Spleen (tissue), 11 donors: ENCODE results near the gene CFAP57. TPM values are rescaled to one million over a fixed set of nuclear protein-coding genes. Genes with fewer than 3 reads are reported as not detected.

Source experiments
- DNase-seq: peaks from one replicate; pipeline ENCODE4 v3.0.0-alpha.2; 2020
- H3K27ac ChIP-seq, 8 donors: fragments of 200-600 bp; sonication (generic) in 7 of 8; 1 replicate in 4 of 8; 2 replicates in 4 of 8; pipeline versions ENCODE4 v1.5.0 to v1.8.0; 2016 to 2021; ENCODE audit warnings: inconsistent platforms in 4 of 8, mild to moderate bottlenecking in 4 of 8, moderate library complexity in 1 of 8
- H3K27me3 ChIP-seq, 7 donors: fragments of 200-600 bp; sonication (generic) in 6 of 7; replicated peaks in 1 of 7; 1 replicate in 4 of 7; 2 replicates in 3 of 7; pipeline versions ENCODE4 v1.5.0 to v1.8.0; 2016 to 2021; ENCODE audit warnings: inconsistent platforms in 3 of 7, mild to moderate bottlenecking in 1 of 7
- H3K36me3 ChIP-seq, 6 donors: fragments of 200-600 bp; sonication (generic) in 5 of 6; 1 replicate in 4 of 6; 2 replicates in 2 of 6; pipeline versions ENCODE4 v1.5.0 to v1.8.0; 2016 to 2021; ENCODE audit warnings: inconsistent platforms in 2 of 6
- H3K4me1 ChIP-seq, 6 donors: fragments of 200-600 bp; sonication (generic) in 5 of 6; 1 replicate in 3 of 6; 2 replicates in 3 of 6; pipeline versions ENCODE4 v1.5.0 to v1.8.0; 2016 to 2021; ENCODE audit warnings: inconsistent platforms in 3 of 6
- H3K4me3 ChIP-seq, 8 donors: fragments of 200-600 bp; sonication (generic) in 7 of 8; 1 replicate in 4 of 8; 2 replicates in 4 of 8; pipeline versions ENCODE4 v1.5.0 to v1.8.0; 2016 to 2021; ENCODE audit warnings: inconsistent platforms in 4 of 8, mild to moderate bottlenecking in 4 of 8, moderate library complexity in 2 of 8
- H3K9me3 ChIP-seq, 8 donors: fragments of 200-600 bp; sonication (generic) in 7 of 8; 1 replicate in 4 of 8; 2 replicates in 4 of 8; pipeline versions ENCODE4 v1.5.0 to v1.8.0; 2016 to 2021; ENCODE audit warnings: inconsistent platforms in 4 of 8
- CTCF ChIP-seq, 11 experiments: fragments of 200-600 bp in 7 of 11; fragments of 450-650 bp in 4 of 11; sonication (generic) in 4 of 11; IDR thresholded peaks in 8 of 11; conservative IDR thresholded peaks in 3 of 11; 1 replicate in 7 of 11; 2 replicates in 4 of 11; pipeline versions ENCODE4 v1.4.0 to v1.8.0; 2016 to 2021; ENCODE audit warnings: antibody characterized with exemption in 11 of 11, inconsistent platforms in 4 of 11, mild to moderate bottlenecking in 1 of 11
- POLR2A ChIP-seq, 3 donors: fragments of 450-650 bp; IDR thresholded peaks; one replicate each; pipeline ENCODE4 v1.5.1; 2017; ENCODE audit warnings: antibody characterized with exemption in 3 of 3, mild to moderate bottlenecking in 1 of 3
- POLR2AphosphoS5 ChIP-seq, 3 donors: sonication (generic); formaldehyde crosslinking; IDR thresholded peaks; one replicate each; pipeline ENCODE4 v1.5.1; 2017; ENCODE audit warnings: antibody characterized with exemption in 3 of 3
- WGBS, 5 donors: extraction: QIAGEN DNeasy Blood & Tissue Kit in 3 of 5; methylation state at CpG; one replicate each; pipeline versions ENCODE4 v1.1.5 to v1.1.7; 2013 to 2018; 5-methylcytosine and 5-hydroxymethylcytosine counted together
- intact Hi-C: fragments of 100-400 bp; cut with DNase I; formaldehyde crosslinking; loops from one replicate; pipeline ENCODE4 v1.15.0; 2023; ENCODE audit warnings: low total_unique reads
- polyA plus RNA-seq, 3 donors: library from polyadenylated mRNA; stranded (reverse); fragments of 200-250 nt; gene quantifications; one replicate each; pipeline ENCODE4 v1.2.1, GENCODE V29; 2013
- total RNA-seq, 7 donors: library from RNA; depleted of rRNA in 3 of 7; stranded (reverse); fragments of >200 nt in 3 of 7; fragmentation: NEBNext Ultra II Directional in 4 of 7; extraction: Animal tissue kit (Norgen Biotek cat#: 25700) in 4 of 7; gene quantifications; one replicate each; pipeline versions ENCODE4 v1.1.0 to v1.2.1, GENCODE V29; 2016 to 2021
- donor health status: healthy with polysubstance abuse.
- donor health status: DM: no; HTN: no; CAD: no; lungs with moderate emphysema.
- donor health status: DM: no; HTN: no; CAD: no.
- donor health status: Bipolar disorder and iron deficiency.
- donor health status: healthy.
- donor health status: DM: no; HTN: no; CAD: no.
- donor health status: DM: yes; HTN: yes; CAD: no.

CFAP57 gene
- total and polyA plus RNA-seq, 10 donors, result 0.03 to 0.07 (median 0.05) TPM; not detected in 7

- Histone ChIP-seq H3K27ac (no peak overlapping the region), H3K36me3 (no peaks in the 10 kb centered on the region), H3K9me3 (no peaks in the 10 kb centered on the region), H3K4me3 (no peak overlapping the region), H3K4me1 (no peaks in the 10 kb centered on the region), H3K27me3 (peaks cover 0 to 23% (median 0%) of the 10 kb centered on the region in 7 donors)
- WGBS, 5 donors, result 81 to 86% (median 86%) methylated on average over 7 of the region's 7 CpGs
- DNase-seq, result no peak
- intact Hi-C loops, result no loop called here
- no peak for TF ChIP-seq CTCF (IDR thresholded peaks at IDR 0.05 in 8 of 11, conservative IDR thresholded peaks at IDR 0.05 in 3 of 11)
- TF ChIP-seq POLR2AphosphoS5 (IDR thresholded peaks at IDR 0.05), result no peak
- TF ChIP-seq POLR2A (IDR thresholded peaks at IDR 0.05), result no peak
Observed at GRCh38 chr1:43156026-43156425, 16.1 kb upstream of the CFAP57 start.

- Histone ChIP-seq H3K4me3 (no peak overlapping the region), H3K27me3 (no peaks in the 10 kb centered on the region), H3K36me3 (peaks cover 4 to 79% (median 64%) of the 10 kb centered on the region in 6 donors), H3K27ac (no peak overlapping the region), H3K9me3 (no peaks in the 10 kb centered on the region), H3K4me1 (peaks cover 0 to 4% (median 1%) of the 10 kb centered on the region in 6 donors)
- TF ChIP-seq POLR2A (IDR thresholded peaks at IDR 0.05) (no peak), CTCF (IDR thresholded peaks at IDR 0.05 in 8 of 11, conservative IDR thresholded peaks at IDR 0.05 in 3 of 11) (no peak), POLR2AphosphoS5 (IDR thresholded peaks at IDR 0.05) (no peak)
- DNase-seq, result no peak
- intact Hi-C loops, result no loop called here
- 89 to 99% (median 93%) methylated on average over 3 of the region's 3 CpGs for WGBS, 5 donors
Observed at GRCh38 chr1:43165162-43165561, 7.0 kb upstream of the CFAP57 start.

- DNase-seq, result no peak
- Histone ChIP-seq H3K36me3 (peaks cover 4 to 85% (median 68%) of the 10 kb centered on the region in 6 donors), H3K4me3 (no peak overlapping the region), H3K4me1 (peaks cover 0 to 10% (median 7%) of the 10 kb centered on the region in 6 donors), H3K9me3 (no peaks in the 10 kb centered on the region), H3K27ac (no peak overlapping the region), H3K27me3 (no peaks in the 10 kb centered on the region)
- TF ChIP-seq POLR2A (IDR thresholded peaks at IDR 0.05), result no peak
- TF ChIP-seq POLR2AphosphoS5 (IDR thresholded peaks at IDR 0.05), result no peak
- TF ChIP-seq CTCF (IDR thresholded peaks at IDR 0.05 in 8 of 11, conservative IDR thresholded peaks at IDR 0.05 in 3 of 11), result no peak
- 93 to 98% (median 95%) methylated on average over 5 of the region's 5 CpGs for WGBS, 5 donors
- intact Hi-C loops, result no loop called here
Observed at GRCh38 chr1:43165765-43166164, 6.4 kb upstream of the CFAP57 start.

- TF ChIP-seq POLR2AphosphoS5 (IDR thresholded peaks at IDR 0.05), result no peak
- no peak for TF ChIP-seq POLR2A (IDR thresholded peaks at IDR 0.05)
- TF ChIP-seq CTCF (IDR thresholded peaks at IDR 0.05 in 8 of 11, conservative IDR thresholded peaks at IDR 0.05 in 3 of 11), result no peak
- peaks cover 4 to 28% (median 22%) of the 10 kb centered on the region in 6 donors for H3K4me1 ChIP-seq
- intact Hi-C loops, result no loop called here
- no peaks in the 10 kb centered on the region for H3K9me3 ChIP-seq
- DNase-seq, result no peak
- peaks cover 0 to 44% (median 39%) of the 10 kb centered on the region in 6 donors for H3K36me3 ChIP-seq
- H3K4me3 ChIP-seq, result peak overlapping the region; percentile 92 to 100 (median 98)
- peaks cover 0 to 20% (median 0%) of the 10 kb centered on the region in 7 donors for H3K27me3 ChIP-seq
- H3K27ac ChIP-seq, result peak overlapping the region in 4 of 8 donors; percentile 53 to 81 (median 73)
- WGBS, 5 donors, result 25 to 41% (median 28%) methylated on average over 13 to 17 of the region's 17 CpGs
Observed at GRCh38 chr1:43171312-43171875, 736 bp upstream of the CFAP57 start.
